Neural cell (in vitro differentiated cells): ENCODE results near the gene CABCOCO1. TPM values are rescaled to one million over a fixed set of nuclear protein-coding genes. Genes with fewer than 3 reads are reported as not detected.

ENCODE experiments used
- H2AFZ ChIP-seq: fragments of 200-600, 300-800 bp; sonication (generic), shearing (Covaris generic); 2 replicates; pipeline ENCODE4 v1.6.0; 2014; ENCODE audit warnings: low read depth, mild to moderate bottlenecking, antibody characterized with exemption, low read length, moderate library complexity
- H3F3A ChIP-seq: fragments of 200-600 bp; shearing (Covaris generic); 2 replicates; pipeline ENCODE4 v1.6.1; 2016; ENCODE audit warnings: mild to moderate bottlenecking, moderate library complexity, mixed read lengths, antibody characterized with exemption, low read length; ENCODE audit not compliant: insufficient read depth, poor library complexity, severe bottlenecking
- H3K27ac ChIP-seq: fragments of 200-600, 300-800 bp; sonication (generic), shearing (Covaris generic); 2 replicates; pipeline ENCODE4 v1.5.1; 2014; ENCODE audit warnings: mild to moderate bottlenecking, low read length, moderate library complexity
- H3K27me3 ChIP-seq: fragments of 300-800, 200-600 bp; sonication (generic), shearing (Covaris generic); 2 replicates; pipeline ENCODE4 v1.6.0; 2014; ENCODE audit warnings: mild to moderate bottlenecking, low read depth, low read length, moderate library complexity; ENCODE audit not compliant: insufficient read depth
- H3K36me3 ChIP-seq: fragments of 300-800, 200-600 bp; sonication (generic), shearing (Covaris generic); 2 replicates; pipeline ENCODE4 v1.5.1; 2014; ENCODE audit warnings: mild to moderate bottlenecking, antibody characterized with exemption, low read length, moderate library complexity; ENCODE audit not compliant: insufficient read depth
- H3K4me2 ChIP-seq: fragments of 300-800, 200-600 bp; sonication (generic), shearing (Covaris generic); 2 replicates; pipeline ENCODE4 v1.6.0; 2014; ENCODE audit warnings: mild to moderate bottlenecking, low read length
- H3K4me3 ChIP-seq: fragments of 300-800, 200-600 bp; sonication (generic), shearing (Covaris generic); 2 replicates; pipeline ENCODE4 v1.5.1; 2014; ENCODE audit warnings: mild to moderate bottlenecking, low read length, moderate library complexity
- H3K79me2 ChIP-seq: fragments of 200-600 bp; shearing (Covaris generic); replicated peaks from 2 replicates; pipeline ENCODE4 v1.6.0; 2014; ENCODE audit warnings: mild to moderate bottlenecking, low read length, moderate library complexity; ENCODE audit not compliant: insufficient read depth
- H3K9ac ChIP-seq: fragments of 300-800, 200-600 bp; sonication (generic), shearing (Covaris generic); 2 replicates; pipeline ENCODE4 v1.6.1; 2016; ENCODE audit warnings: mild to moderate bottlenecking, low read length, mixed read lengths
- H3K9me2 ChIP-seq: fragments of 200-600 bp; shearing (Covaris generic); 2 replicates; pipeline ENCODE4 v1.6.1; 2016; ENCODE audit warnings: mild to moderate bottlenecking, low read length, mixed read lengths; ENCODE audit not compliant: insufficient read depth
- H3K9me3 ChIP-seq: fragments of 200-600, 300-800 bp; sonication (generic), shearing (Covaris generic); 2 replicates; pipeline ENCODE4 v1.6.1; 2016; ENCODE audit warnings: mild to moderate bottlenecking, mixed run types, low read length, moderate library complexity, mixed read lengths
- H4K20me1 ChIP-seq: fragments of 200-600 bp; shearing (Covaris generic); 2 replicates; pipeline ENCODE4 v1.6.1; 2016; ENCODE audit warnings: mild to moderate bottlenecking, mixed run types; ENCODE audit not compliant: insufficient read depth
- EP300 ChIP-seq: fragments of 450-650 bp; conservative IDR thresholded peaks from 2 replicates; pipeline ENCODE4 v1.6.1; 2014; ENCODE audit warnings: antibody characterized with exemption, mild to moderate bottlenecking, moderate library complexity; ENCODE audit not compliant: poor library complexity, severe bottlenecking
- EZH2 ChIP-seq: fragments of 200-600, 300-800 bp; shearing (Covaris generic), sonication (generic); IDR thresholded peaks from 2 replicates; pipeline ENCODE4 v1.6.1; 2014; ENCODE audit warnings: antibody characterized with exemption, low read length, borderline replicate concordance, mild to moderate bottlenecking; ENCODE audit not compliant: insufficient read depth, poor library complexity, severe bottlenecking
- MXI1 ChIP-seq: fragments of 450-650 bp; conservative IDR thresholded peaks from 2 replicates; pipeline ENCODE4 v1.6.1; 2014; ENCODE audit warnings: antibody characterized with exemption, mild to moderate bottlenecking; ENCODE audit not compliant: poor library complexity, severe bottlenecking
- POLR2AphosphoS5 ChIP-seq: IDR thresholded peaks from 2 replicates; pipeline ENCODE4 v1.6.1; 2012
- RAD21 ChIP-seq: fragments of 450-650 bp; conservative IDR thresholded peaks from 2 replicates; pipeline ENCODE4 v1.6.1; 2014; ENCODE audit warnings: antibody characterized with exemption, mild to moderate bottlenecking, moderate library complexity
- SMC3 ChIP-seq: fragments of 450-650 bp; conservative IDR thresholded peaks from 2 replicates; pipeline ENCODE4 v1.6.1; 2014; ENCODE audit warnings: antibody characterized with exemption, mild to moderate bottlenecking, moderate library complexity; ENCODE audit not compliant: poor library complexity
- TAF1 ChIP-seq: IDR thresholded peaks from 2 replicates; pipeline ENCODE4 v1.6.1; 2012; ENCODE audit warnings: low read depth
- polyA plus RNA-seq: library from polyadenylated mRNA; depleted of rRNA; stranded (reverse); fragments of >200 nt; gene quantifications from 2 replicates; pipeline ENCODE4 v1.2.3, GENCODE V29; 2014
- TF ChIP-seq, protein P1 (sequence below): fragments of 450-650 bp; IDR thresholded peaks from 2 replicates; pipeline ENCODE4 v1.5.1; 2014; ENCODE audit warnings: antibody characterized with exemption, mild to moderate bottlenecking, moderate library complexity; ENCODE audit not compliant: poor library complexity, severe bottlenecking
- TF ChIP-seq, protein P2 (sequence below): IDR thresholded peaks from 2 replicates; pipeline ENCODE4 v1.6.1; 2012; ENCODE audit warnings: borderline replicate concordance

CABCOCO1 gene
- polyA plus RNA-seq, 1 donor from 2014 or later = 0.31 TPM

DNA sequence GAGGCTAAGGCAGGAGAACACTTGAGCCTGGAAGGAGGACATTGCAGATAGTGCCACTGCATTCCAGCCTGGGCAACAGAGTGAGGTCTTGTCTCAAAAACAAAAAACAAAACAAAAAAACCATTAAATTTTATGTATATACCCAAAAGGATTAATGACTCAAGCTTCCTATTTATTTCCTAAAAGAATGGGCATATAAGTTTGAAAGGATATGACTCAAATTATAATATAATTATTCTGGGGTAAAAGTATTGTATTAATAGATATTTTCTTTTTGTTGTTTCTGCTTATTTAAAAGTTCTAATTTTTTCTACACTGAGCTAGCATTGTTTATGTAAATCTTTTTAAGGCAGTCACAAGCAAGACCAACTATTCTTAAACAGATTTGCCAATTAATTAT lies 42.2 kb upstream of the CABCOCO1 start:
- Histone ChIP-seq H3K79me2 (no peaks in the 10 kb centered on the region), H3K27ac (no peak overlapping the region), H3K9ac (no peak overlapping the region), H2AFZ (no peak overlapping the region), H3K36me3 (no peaks in the 10 kb centered on the region), H3K9me3 (no peaks in the 10 kb centered on the region), H3K4me2 (no peak overlapping the region), H3K9me2 (no peaks in the 10 kb centered on the region), H4K20me1 (no peaks in the 10 kb centered on the region), H3K27me3 (no peaks in the 10 kb centered on the region), H3F3A (peaks cover 2% of the 10 kb centered on the region), H3K4me3 (no peak overlapping the region)
- TF ChIP-seq EP300 (no peak), MXI1 (no peak), POLR2AphosphoS5 (no peak), EZH2 (no peak), TAF1 (no peak), RAD21 (no peak), SMC3 (no peak)
- TF ChIP-seq, protein P1, sequence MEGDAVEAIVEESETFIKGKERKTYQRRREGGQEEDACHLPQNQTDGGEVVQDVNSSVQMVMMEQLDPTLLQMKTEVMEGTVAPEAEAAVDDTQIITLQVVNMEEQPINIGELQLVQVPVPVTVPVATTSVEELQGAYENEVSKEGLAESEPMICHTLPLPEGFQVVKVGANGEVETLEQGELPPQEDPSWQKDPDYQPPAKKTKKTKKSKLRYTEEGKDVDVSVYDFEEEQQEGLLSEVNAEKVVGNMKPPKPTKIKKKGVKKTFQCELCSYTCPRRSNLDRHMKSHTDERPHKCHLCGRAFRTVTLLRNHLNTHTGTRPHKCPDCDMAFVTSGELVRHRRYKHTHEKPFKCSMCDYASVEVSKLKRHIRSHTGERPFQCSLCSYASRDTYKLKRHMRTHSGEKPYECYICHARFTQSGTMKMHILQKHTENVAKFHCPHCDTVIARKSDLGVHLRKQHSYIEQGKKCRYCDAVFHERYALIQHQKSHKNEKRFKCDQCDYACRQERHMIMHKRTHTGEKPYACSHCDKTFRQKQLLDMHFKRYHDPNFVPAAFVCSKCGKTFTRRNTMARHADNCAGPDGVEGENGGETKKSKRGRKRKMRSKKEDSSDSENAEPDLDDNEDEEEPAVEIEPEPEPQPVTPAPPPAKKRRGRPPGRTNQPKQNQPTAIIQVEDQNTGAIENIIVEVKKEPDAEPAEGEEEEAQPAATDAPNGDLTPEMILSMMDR = no peak
- TF ChIP-seq, protein P2, sequence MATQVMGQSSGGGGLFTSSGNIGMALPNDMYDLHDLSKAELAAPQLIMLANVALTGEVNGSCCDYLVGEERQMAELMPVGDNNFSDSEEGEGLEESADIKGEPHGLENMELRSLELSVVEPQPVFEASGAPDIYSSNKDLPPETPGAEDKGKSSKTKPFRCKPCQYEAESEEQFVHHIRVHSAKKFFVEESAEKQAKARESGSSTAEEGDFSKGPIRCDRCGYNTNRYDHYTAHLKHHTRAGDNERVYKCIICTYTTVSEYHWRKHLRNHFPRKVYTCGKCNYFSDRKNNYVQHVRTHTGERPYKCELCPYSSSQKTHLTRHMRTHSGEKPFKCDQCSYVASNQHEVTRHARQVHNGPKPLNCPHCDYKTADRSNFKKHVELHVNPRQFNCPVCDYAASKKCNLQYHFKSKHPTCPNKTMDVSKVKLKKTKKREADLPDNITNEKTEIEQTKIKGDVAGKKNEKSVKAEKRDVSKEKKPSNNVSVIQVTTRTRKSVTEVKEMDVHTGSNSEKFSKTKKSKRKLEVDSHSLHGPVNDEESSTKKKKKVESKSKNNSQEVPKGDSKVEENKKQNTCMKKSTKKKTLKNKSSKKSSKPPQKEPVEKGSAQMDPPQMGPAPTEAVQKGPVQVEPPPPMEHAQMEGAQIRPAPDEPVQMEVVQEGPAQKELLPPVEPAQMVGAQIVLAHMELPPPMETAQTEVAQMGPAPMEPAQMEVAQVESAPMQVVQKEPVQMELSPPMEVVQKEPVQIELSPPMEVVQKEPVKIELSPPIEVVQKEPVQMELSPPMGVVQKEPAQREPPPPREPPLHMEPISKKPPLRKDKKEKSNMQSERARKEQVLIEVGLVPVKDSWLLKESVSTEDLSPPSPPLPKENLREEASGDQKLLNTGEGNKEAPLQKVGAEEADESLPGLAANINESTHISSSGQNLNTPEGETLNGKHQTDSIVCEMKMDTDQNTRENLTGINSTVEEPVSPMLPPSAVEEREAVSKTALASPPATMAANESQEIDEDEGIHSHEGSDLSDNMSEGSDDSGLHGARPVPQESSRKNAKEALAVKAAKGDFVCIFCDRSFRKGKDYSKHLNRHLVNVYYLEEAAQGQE = no peak

DNA sequence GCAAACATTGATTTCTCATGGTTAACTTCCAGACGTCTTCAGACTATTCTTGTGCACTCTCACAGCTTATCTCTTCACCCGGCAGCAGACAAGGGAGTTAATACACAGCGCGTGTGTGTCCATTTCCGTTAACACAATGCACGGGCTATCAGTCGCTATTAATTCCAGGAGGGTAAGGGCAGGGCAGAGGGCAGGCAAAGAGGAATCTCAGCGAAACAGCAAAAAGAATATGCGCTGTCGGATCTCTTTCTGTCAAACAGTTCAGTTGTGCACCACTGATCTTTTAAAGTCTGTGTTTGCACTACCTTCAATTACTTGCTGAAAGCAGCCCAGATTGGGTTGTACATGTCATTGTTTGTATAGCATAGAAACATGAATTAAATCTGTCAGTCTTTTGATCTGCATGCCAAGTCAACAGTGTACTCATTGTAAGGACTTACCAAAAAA lies 41.1 kb upstream of the CABCOCO1 start:
- TF ChIP-seq EP300 = no peak
- peak; percentile 36 for TF ChIP-seq POLR2AphosphoS5
- no peaks in the 10 kb centered on the region for H3K27me3 ChIP-seq
- no peak overlapping the region for H2AFZ ChIP-seq
- H3K4me3 ChIP-seq = peak overlapping the region; percentile 20
- no peaks in the 10 kb centered on the region for H3K9me2 ChIP-seq
- H3K4me2 ChIP-seq = peak overlapping the region; percentile 13
- no peaks in the 10 kb centered on the region for H3K36me3 ChIP-seq
- H3F3A ChIP-seq = peaks cover 2% of the 10 kb centered on the region
- H4K20me1 ChIP-seq = no peaks in the 10 kb centered on the region
- H3K79me2 ChIP-seq = no peaks in the 10 kb centered on the region
- H3K9me3 ChIP-seq = no peaks in the 10 kb centered on the region
- no peak overlapping the region for H3K27ac ChIP-seq
- no peak overlapping the region for H3K9ac ChIP-seq

DNA sequence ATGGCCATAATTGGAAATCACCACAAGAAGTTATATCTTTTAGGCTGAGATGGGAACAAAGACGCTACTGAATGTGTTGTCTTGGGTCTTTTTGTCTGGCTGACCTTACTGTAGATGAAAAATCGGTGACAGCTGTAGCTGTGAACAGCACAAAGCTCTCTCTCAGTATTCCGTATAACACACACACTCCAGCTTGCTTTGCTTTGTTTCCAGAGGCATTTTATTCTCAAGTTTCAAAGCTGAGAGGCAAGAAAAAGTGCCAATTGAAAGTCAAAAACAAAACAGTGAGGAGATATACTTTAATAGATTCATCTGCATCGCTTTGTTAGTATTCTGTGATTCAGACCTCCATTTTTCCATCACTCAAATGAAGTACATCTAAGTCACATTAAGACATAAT lies 39.6 kb upstream of the CABCOCO1 start:
- H3K4me2 ChIP-seq = no peak overlapping the region
- TF ChIP-seq MXI1 (no peak), EP300 (no peak), EZH2 (no peak), TAF1 (no peak), RAD21 (no peak), SMC3 (no peak), POLR2AphosphoS5 (no peak)
- TF ChIP-seq, protein P2 = no peak
- TF ChIP-seq, protein P1 = no peak
- H3K9me2 ChIP-seq = no peaks in the 10 kb centered on the region
- H3K79me2 ChIP-seq = no peaks in the 10 kb centered on the region
- H4K20me1 ChIP-seq = no peaks in the 10 kb centered on the region
- no peak overlapping the region for H3K9ac ChIP-seq
- H2AFZ ChIP-seq = no peak overlapping the region
- H3F3A ChIP-seq = peaks cover 2% of the 10 kb centered on the region
- no peaks in the 10 kb centered on the region for H3K27me3 ChIP-seq
- H3K9me3 ChIP-seq = no peaks in the 10 kb centered on the region
- H3K4me3 ChIP-seq = no peak overlapping the region
- H3K36me3 ChIP-seq = no peaks in the 10 kb centered on the region
- H3K27ac ChIP-seq = no peak overlapping the region
